Measurements from ENCODE around the gene RHOT1.
A peak's percentile ranks its signal among the peaks of the same experiment; 100 is the strongest.
"Not testable (repeated sequence)": the region's sequence is repeated elsewhere in the genome, so short reads cannot be mapped to it uniquely, and the experiment has no call there.

RHOT1 gene

DNA sequence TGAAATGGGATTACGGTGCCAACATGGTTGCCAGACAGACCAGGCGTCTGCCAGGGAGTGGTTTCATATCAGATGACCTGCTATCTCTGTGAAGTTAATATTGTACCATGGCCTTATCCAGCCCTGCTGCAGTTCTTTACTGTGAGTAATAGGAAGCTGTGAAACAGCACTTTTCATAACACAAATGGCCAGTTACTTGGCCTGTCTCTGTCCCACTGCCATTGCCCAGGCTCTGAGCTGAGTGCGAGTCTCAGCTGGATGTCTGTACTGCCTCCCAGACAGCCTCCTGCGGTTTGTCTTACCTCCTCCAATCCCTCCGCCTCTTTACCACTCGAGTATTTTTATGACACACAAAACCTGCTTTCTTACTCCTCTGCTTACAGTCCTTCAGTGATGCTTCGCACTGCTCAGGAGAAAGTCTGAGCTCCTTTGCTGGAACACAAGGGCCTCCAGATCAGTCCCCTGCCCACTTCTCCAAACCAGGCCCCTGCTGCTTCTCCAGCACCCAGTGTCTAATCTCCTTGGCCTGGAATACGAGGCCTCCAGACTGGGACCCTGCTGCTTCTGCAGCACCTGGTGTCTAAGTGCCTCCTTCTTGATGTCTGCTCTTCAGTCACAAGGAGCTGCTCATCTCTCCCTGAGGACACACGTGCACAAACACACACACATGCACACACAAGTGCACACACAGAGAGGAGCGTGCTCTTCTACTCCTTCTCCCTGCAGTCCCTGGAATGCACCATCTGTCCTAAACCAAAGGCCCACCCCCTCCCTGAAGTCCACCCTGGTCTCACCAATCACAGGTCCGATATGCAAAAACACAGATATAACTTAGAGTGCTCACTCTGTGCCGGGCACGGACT, 17.1 kb upstream of the RHOT1 start:
- no peak for DNase-seq

DNA sequence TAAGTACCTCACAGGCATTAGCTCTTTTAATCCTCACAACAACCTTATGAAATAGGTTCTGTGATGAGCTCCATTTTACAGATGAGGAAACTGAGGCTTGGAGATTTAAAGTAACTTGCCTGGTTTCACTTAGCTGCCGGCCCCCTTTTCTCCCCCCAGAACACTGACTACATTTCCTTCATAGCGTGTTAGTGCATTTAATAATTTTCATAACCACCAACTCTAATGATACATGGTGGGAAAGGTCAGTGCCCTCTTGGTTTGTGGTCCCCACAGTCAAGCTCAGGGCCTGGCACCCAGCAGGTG, 16.5 kb upstream of the RHOT1 start:
- DNase-seq, result no peak

DNA sequence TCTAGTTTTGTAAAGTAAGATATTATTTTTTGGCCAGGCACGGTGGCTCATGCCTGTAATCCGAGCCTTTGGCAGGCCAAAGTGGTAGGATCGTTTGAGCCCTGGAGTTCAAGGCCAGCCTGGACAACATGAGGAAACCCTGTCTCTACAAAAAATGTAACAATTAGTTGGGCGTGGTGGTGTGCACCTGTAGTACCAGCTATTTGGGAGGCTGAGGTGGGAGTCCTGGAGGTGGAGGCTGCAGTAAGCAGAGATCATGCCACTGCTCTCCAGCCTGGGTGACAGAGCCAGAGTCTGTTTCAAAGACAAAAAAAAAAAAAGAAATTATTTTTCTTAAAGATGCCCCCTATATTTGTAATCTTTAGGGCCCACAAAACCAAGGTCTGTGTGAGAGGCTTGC, 16.0 kb upstream of the RHOT1 start:
- DNase-seq, result no peak

DNA sequence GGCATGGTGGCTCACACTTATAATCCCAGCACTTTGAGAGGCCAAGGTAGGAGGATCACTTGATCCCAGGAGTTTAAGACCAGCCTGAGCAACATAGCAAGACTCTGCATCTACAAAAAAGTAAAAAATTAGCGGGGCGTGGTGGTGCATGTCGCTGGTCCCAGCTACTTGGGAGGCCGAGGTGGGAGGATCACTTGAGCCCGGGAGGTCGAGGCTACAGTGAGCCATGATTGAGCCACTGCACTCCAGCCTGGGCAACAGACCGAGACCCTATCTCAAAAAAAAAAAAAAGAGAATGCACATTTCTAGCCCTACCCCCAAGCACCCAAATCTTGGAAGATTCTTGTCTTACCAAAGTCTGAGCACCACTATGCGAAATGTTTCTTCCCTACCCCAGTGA, 15.6 kb upstream of the RHOT1 start:
- DNase-seq, result no peak

DNA sequence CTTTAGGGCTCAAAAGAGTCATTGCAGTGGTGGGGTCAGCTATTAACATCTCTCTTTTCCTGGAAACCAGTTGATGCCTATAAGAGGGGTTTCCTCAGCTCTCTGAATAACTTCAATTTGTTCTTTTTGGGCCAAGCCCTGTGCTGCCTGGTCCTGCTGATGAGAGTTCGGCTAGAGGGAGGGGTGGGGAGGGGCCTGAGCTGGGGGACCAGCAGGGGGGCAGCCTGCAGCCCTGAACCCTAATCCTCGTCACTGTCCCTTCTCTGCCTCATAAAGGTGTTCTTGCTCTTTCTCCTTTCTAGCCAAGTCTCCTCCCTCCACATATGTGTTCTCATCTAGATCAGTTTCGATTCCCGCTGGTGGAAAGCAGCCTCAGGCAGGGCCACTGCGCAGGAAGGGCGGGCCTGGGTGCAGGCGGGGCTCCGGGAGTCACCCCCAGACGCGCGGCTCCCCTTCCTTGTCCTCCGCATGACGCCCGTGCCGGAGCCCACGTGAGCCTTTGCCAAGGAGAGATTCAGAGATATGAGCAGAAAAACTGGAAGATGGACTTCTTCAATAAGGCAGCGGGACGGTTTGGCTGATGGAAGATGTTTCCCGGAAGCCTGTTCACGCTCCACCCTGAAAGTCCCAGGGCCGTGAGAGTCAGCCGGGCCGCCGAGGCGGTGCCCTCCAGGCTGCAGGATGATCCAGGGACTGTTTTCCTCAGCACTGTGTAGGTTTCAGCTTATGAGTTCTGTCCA, 15.0 kb upstream of the RHOT1 start:
- peak in 1 of 2 experiments; percentile 50 for DNase-seq

DNA sequence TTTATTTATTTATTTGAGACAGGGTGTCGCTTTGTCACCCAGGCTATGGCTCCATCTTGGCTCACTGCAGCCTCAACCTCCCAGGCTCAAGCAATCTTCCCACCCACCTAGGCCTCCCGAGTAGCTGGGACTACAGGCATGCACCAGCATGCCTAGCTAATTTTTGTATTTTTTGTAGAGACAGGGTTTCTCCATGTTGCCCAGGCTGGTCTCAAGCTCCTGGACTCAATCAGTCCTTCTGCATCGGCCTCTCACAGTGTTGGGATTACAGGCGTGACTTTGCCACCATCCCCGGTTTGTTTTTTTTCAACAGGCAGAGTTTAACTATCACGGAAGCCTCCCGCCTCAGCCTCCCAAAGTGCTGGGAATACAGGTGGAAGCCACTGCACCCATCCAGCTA, 13.8 kb upstream of the RHOT1 start:
- not testable (repeated sequence) for DNase-seq

DNA sequence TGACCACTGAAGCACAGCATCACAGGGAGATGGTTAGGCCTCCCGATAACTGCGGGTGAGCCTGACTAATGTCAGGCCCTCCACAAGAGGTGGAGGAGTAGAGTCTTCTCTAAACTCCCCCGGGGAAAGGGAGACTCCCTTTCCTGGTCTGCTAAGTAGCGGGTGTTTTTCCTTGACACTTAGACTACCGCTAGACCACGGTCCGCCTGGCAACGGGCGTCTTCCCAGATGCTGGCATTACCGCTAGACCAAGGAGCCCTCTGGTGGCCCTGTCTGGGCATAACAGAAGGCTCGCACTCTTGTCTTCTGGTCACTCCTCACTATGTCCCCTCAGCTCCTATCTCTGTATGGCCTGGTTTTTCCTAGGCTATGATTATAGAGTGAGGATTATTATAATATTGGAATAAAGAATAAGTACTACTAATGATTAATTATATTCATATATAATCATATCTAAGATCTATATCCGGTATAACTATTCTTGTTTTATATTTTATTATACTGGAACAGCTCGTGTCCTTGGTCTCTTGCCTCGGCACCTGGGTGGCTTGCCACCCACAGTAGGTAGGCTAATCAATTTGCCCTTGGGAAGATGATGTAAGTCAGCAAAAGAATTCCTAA, 6.7 kb upstream of the RHOT1 start:
- DNase-seq, result not testable (repeated sequence)

DNA sequence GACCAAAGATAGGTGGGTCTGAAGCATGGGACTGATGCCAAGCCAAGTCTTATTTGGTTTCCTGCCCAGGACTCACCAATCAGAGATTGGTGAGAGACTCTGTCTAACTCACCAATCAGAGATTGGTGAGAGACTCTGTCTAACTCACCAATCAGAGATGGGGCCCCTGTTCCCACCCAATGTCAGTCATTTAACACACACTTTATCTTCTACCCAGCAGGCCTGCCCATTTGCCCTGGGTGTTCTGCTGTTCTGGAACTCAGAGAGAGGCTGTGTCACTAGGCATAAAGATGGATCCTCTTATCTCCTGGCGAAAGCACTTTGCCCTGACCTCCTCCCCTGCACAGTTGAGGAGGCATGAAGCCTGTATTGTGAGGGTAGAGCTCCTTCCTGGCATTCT, 5.4 kb upstream of the RHOT1 start:
- DNase-seq, result no peak

DNA sequence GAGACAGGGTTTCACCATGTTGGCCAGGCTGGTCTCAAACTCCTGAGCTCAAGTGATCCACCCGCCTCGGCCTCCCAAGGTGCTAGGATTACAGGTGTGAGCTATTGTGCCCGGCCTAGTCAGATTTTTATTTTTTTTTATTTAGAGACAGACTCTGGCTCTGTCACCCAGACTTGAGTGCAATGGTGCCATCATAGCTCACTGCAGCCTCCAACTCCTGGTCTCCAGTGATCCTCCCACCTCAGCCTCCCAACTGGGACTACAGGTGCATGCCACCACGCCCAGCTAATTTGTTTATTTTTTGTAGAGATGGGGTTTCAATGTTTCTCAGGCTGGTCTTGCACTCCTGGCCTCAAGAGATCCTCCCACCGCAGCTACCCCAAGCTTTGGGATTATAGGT, 2.8 kb upstream of the RHOT1 start:
- not testable (repeated sequence) for DNase-seq

DNA sequence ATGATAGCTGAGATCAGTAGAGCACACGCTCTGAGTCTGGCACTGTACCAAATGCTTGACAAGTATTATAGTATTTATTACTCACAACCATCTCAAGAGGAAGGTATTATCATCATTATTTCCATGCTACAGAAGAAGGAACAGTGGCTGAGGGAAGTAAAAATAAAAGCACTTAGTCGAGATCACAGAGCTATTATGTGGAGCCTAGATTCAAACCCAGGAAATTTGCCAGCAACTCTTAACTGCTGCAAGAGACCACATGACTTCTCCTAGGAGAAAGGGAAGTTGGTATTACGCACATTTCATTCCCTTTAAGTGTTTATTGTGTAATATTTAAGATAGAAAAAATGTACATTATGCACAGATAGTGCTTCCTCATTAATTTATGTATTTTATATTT, 1.0 kb upstream of the RHOT1 start:
- no peak for DNase-seq

DNA sequence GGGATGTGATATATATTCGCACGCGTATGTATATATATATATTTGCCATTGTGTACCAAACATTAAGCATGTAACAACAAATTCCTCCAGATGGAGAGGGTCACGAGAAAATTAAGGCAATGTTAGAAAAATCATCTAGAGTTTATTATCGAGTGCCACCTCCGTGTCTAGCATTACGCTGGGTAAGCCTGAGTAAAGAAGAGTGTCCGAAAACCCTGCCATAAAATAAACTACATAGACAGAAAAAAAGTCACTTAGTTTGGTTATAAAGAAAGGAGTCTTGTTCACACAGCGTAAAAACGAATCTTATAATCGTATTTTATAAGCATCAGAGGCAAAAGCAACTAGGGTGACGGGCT, 644 bp upstream of the RHOT1 start:
- DNase-seq, result no peak

DNA sequence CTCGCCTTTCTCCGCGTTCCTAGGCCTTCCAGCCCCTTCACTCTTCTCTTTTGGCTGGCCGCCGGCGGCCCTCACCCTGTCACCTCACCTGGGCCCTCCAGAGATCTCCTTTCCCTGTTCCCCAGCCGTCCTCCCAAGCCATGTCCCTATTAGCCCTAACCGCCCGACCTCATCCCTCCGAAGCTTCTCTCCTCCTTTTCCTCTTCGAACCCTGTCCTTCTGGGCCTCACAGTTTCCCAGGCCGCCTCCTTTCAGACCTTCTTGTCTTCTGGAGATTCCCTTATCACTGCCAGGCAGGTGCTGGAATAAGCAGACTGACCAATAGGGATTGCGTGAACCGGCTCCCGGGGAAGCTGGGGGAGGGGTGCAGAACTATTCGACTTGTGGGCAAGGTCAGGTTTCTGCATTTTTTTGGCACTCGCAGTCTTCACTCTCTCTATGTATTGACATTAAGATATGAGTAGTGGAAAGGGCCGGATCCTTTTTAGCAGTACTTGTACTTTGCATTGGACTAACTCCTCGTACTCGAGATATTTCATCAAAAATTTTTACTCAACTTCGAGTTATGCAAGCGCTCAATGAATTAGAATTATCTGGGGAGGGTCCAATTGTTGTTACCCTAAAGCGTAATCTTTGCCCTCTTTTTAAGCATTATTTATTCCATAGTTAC, 690 bp downstream of the RHOT1 start:
- no peak for DNase-seq

DNA sequence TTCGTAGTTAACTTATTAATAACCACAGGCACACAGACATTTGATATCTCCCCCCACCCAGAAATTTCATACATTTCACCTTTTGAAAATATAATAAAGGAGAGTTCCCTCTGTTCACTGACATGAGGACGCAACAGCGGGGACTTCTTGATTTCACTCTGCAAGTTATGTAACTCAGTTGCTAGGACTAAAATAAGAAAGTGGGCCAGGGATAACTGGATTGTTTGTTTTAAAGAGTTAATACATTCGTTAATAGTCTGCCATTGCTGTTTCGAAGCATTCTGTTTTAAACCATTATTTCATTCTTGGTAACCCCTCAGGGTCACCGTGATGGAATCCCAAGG, 1.2 kb downstream of the RHOT1 start:
- no peak for DNase-seq

DNA sequence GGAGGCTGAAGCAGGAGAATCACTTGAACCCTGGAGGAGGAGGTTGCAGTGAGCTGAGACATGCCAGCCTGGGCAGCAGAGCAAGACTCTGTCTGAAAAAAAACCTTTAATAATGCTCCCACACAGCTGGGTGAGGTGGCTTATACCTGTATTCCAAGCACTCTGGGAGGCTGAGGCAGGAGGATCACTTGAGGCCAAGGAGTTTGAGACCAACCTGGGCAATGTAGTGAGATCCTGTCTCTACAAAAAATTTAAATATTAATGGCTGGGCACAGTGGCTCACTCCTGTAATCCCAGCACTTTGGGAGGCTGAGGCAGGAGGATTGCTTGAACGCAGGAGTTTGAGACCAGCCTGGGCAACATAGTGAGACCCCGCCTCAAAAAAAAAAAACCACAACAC, 2.1 kb downstream of the RHOT1 start:
- DNase-seq, result not testable (repeated sequence)

DNA sequence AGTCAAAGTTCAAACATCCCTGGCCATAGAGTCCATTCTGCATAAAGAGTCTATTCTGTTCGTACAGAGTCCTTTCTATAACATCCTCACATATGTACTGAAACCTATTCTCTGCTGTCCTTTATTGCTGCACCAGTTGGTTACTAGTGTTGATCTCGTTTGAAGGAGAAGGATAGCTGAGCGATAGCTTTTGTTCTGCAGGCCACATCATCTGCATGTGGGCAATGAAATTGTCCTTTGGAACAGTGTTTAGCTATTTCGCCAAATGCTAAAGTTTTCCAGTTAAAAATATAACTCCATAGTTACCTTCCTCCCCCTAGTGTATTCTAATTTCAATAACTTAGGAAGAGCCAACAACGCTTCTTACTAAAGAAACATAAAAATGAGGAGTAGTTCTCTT, 6.0 kb downstream of the RHOT1 start:
- no peak for DNase-seq

DNA sequence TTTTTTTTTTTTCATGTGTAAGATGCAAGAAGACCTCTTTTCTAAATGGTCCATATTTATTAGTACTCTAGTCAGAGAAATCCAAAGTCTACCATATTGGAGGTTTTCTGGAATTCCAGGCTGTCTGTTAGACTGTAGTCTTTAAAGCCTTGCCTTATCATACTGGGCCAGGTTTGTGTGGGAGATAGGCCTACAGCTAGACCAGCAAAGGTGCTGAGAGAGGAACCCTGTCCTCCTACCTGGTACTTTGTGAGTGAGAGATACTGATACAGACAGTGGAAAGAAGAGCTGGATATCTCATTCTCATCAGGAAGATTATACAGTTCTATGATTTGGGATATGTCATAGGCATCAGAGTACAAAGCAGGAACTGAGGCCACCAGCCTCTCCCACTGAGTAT, 8.1 kb downstream of the RHOT1 start:
- no peak for DNase-seq

DNA sequence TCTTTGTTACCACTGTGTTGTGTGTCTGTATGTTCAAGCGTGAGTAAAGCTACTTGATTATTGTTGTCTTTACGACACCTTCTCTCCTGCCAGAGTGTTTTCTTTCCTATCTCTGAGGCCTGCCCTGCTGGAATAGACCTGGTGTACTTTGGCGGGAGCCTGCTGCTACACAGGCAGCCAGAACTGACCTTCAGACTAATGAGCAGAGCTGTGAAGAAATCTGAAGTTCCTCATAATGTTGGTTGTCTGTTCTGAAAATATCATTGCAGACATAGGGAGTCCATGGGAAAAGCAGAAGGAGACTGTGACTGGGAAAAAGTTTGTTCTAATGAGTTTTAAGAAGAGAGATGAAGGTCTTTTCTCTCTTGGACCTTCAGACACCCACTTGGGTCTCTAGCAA, 9.8 kb downstream of the RHOT1 start:
- DNase-seq, result no peak

DNA sequence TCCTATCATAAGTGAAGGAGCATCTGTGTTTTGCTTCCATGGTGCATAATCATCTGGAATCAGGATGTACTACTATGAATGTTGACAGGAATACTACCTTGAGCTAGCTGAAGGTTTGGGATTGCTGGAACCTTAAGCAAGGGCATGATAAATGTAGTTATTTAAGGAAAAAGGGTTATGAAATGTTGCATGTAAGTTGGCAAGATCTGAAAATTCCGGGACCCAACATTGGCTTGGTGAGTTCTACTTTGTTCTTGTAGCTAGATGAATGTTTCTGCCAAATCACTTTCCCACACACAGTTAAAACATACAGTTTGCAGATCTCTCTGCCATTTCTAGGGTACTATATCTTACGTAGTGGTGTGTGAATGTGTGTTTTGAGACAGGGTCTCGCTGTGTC, 13.6 kb downstream of the RHOT1 start:
- DNase-seq, result no peak

DNA sequence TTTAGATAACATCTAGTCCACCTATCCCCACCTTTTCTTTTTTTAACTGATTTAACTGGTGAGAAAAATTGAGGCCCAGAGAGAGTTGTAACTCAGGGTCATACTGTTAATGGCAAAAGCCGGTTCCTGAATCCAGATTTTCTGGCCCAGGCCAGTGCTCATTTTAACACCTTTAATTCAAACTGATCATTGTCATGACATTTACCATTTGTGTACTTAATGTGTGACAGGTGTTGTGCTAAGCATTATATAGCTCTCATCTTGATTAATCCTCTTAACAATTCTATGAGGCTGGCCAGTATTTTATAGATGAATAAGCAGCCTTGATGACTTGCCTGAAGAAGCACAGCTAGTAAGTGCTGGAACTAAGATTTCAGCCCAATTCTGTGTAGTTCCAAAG, 14.4 kb downstream of the RHOT1 start:
- DNase-seq, result no peak

DNA sequence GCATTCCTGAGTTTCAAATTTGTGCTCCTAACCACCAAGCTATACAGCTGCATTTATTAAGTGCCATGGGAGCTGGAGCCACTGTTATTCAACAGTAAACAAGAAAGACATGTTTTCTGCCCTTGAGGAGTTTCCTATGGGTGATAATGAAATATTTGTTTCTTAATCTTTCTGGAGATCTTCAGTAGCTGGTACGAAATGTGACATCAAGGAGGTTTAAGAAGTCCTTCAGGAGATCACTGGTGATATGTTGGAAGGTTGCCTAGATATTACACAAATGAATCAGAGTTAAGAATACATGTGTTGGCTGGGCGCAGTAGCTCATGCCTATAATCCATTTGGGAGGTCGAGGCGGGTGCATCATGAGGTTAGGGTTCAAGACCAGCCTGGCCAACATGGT, 14.9 kb downstream of the RHOT1 start:
- no peak for DNase-seq

DNA sequence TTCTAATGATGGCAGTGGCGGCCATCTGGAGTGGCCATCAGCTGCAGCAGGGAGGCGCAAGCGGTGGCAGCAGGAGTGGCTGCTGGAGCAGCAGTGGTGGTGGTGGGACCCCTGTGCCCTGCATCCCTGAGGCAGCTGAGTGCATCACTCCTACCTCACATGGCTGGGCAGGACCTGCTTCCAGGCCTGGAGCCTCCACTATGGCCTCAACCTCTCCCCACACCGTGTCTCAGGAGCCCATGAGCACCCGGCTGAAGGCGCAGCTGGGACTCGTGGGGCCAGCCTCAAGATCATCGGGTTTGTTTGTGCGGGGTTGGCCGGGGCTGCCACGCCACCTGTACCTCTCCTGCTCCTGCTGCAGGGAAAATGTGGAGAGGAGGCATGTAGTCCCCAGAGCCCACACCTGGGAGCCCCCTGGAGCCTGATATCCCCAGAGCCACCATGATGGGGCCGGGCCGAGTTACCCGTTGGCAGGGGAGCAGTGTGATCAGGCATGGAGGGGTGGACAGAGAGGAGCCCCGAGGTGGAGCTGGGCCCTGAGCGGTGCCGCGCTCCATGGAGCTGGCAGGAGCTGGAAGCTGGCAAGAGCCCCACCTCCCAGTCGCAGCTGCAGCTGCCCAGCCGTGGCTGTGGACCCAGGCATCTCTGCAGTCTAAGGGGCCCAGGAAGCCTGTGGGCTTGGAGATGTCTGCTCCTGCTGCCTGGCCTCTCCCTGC, 16.7 kb downstream of the RHOT1 start:
- no peak for DNase-seq

DNA sequence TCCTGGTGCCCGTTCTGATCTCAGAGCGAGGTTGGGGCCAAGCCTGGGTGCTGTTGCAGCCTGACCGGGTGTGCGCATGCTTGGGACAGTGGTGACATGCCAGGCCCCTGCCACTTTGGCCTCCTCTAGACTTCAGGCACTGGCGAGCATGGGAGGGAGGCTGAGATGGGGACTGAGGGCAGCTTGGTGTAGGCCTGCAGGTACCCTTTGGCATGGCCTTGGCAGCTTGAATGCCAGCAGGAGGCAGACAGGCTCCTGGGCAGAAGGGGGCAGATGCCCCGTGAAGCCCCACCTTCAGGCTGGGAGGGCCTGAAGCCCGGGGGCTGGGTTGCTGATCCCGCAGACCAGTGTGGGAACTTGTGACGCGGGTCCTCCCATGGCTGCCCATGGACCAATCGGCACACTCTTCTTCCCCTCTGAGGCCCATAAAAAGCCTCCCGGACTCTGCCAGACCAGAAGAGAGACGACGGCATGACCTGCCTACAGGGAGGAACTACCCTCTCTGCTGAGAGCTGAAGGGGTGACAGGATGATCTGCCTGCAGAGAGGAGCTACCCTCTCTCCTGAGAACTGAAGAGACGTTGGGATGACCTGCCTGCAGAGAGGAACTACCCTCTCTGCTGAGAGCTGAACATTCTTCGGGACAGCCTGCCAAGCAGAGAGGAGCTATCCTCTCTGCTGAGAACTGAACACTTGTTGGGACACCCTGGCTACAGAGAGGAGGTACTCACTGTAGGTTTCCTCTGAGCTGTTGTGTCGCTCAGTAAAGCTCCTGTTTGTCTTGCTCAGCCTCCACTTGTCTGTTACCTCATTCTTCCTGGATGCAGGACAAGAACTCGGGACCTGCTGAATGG, 17.5 kb downstream of the RHOT1 start:
- DNase-seq, result no peak
